Measurements from ENCODE around the gene SBK3.

- TF ChIP-seq CTCF (IDR thresholded peaks at IDR 0.05): no peak
- no peak for TF ChIP-seq EZH2 (IDR thresholded peaks at IDR 0.05; ENCODE audit: borderline replicate concordance, insufficient read depth, low read depth, low read length, poor library complexity, severe bottlenecking)
These were observed 17.9 kb downstream of the SBK3 start for GRCh38 chr19:55527197-55528029.

All from B cell (primary cell).